Mammary epithelial cell (primary cell): Measurements from ENCODE around the gene F7.

Experiments
- CTCF ChIP-seq, 2 donors: IDR thresholded peaks in 1 of 2; conservative IDR thresholded peaks in 1 of 2; 2 replicates each; pipeline ENCODE4 v1.5.1; 2011 to 2012; ENCODE audit warnings: inconsistent platforms in 2 of 2, low read length in 2 of 2, mild to moderate bottlenecking in 2 of 2, control low read depth in 1 of 2, low read depth in 1 of 2; ENCODE audit not compliant: insufficient read depth in 1 of 2; ENCODE audit errors: extremely low read depth in 1 of 2
- EZH2 ChIP-seq: IDR thresholded peaks from 2 replicates; pipeline ENCODE4 v1.6.1; 2012; ENCODE audit warnings: low read length, inconsistent platforms, borderline replicate concordance

- TF ChIP-seq CTCF (conservative IDR thresholded peaks at IDR 0.05 in 1 of 2, IDR thresholded peaks at IDR 0.05 in 1 of 2; ENCODE audit: extremely low read depth in 1 of 2, insufficient read depth in 1 of 2, low read depth in 1 of 2, low read length in 2 of 2) (no peak), EZH2 (no peak)
Observed at GRCh38 chr13:113141601-113141970, 36.0 kb downstream of the F7 start.
